HCT116 (cell line): ENCODE results near the gene CKLF. TPM values are rescaled to one million over a fixed set of nuclear protein-coding genes. Genes with fewer than 3 reads are reported as not detected.

Source experiments
- ATAC-seq: fragments of 200-7000 bp; cut with Tn5 transposase; 2 replicates; pipeline ENCODE4 v1.9.1; 2020; ENCODE audit warnings: mild to moderate bottlenecking, moderate library complexity
- BruUV-seq: library from RNA; stranded (reverse); fragments of 400-500 nt; replicated peaks from 2 replicates; lab custom pipeline; 2021; lab: Mats Ljungman, UMichigan
- CTCF ChIA-PET: fragments of 300-600 bp; sonication (Branson Sonifier 250); formaldehyde crosslinking; loops from one replicate; lab custom pipeline; 2021; ENCODE audit warnings: antibody characterized with exemption; lab: Charles Lee
- POLR2A ChIA-PET: fragments of 300-600, 350-600 bp; sonication (Branson Sonifier 250); formaldehyde crosslinking; loops from one replicate; lab custom pipeline; 2021; ENCODE audit warnings: antibody characterized with exemption; lab: Charles Lee
- RAD21 ChIA-PET, 2 experiments: fragments of 300-600 bp; sonication (Branson Sonifier 250); formaldehyde crosslinking; loops; one replicate each; lab custom pipeline; 2023; ENCODE audit warnings: low total read pairs in 2 of 2; ENCODE audit not compliant: uncharacterized antibody in 2 of 2, unreplicated experiment in 2 of 2, low non-redundant PET in 1 of 2; lab: Charles Lee
- DNase-seq: peaks from one replicate; pipeline ENCODE4 v3.0.0-alpha.2; 2010; ENCODE audit warnings: low read depth, low spot score
- H2AFZ ChIP-seq: fragments of 200-600 bp; shearing (Covaris generic), sonication (generic); 2 replicates; pipeline ENCODE4 v1.6.1; 2017; ENCODE audit warnings: low read depth, mixed run types, mixed read lengths, antibody characterized with exemption, low read length; ENCODE audit not compliant: poor library complexity, severe bottlenecking
- H3K27ac ChIP-seq: 2 replicates; pipeline ENCODE4 v1.5.1; 2012; ENCODE audit warnings: low read depth, low read length
- H3K27me3 ChIP-seq: fragments of 200-600 bp; sonication (generic); 2 replicates; pipeline ENCODE4 v1.6.1; 2016; ENCODE audit warnings: mixed run types, low read length, mixed read lengths; ENCODE audit not compliant: insufficient read depth
- H3K36me3 ChIP-seq, 2 experiments: fragments of 200-500 bp in 1 of 2; fragments of 200-600 bp in 1 of 2; sonication (Bioruptor generic) in 1 of 2; sonication (generic) in 1 of 2; 2 replicates each; pipeline versions ENCODE4 v1.5.1 to v1.6.1; 2014 to 2016; ENCODE audit warnings: low read length in 2 of 2, inconsistent platforms in 1 of 2, mixed read lengths in 1 of 2, mixed run types in 1 of 2; ENCODE audit not compliant: insufficient read depth in 2 of 2, control insufficient read depth in 1 of 2
- H3K4me1 ChIP-seq, 2 experiments: fragments of 200-600 bp in 1 of 2; sonication (generic) in 1 of 2; 2 replicates each; pipeline versions ENCODE4 v1.5.1 to v1.6.1; 2012 to 2017; ENCODE audit warnings: low read length in 2 of 2, inconsistent platforms in 1 of 2, mild to moderate bottlenecking in 1 of 2, mixed read lengths in 1 of 2, mixed run types in 1 of 2, moderate library complexity in 1 of 2; ENCODE audit not compliant: insufficient read depth in 2 of 2, control insufficient read depth in 1 of 2
- H3K4me2 ChIP-seq: fragments of 200-600 bp; sonication (generic); 2 replicates; pipeline ENCODE4 v1.6.1; 2017; ENCODE audit warnings: mixed run types, low read length, mixed read lengths
- H3K4me3 ChIP-seq, 2 experiments: fragments of 200-600 bp in 1 of 2; sonication (generic) in 1 of 2; replicated peaks in 1 of 2; 2 replicates each; pipeline ENCODE4 v1.5.1; 2011 to 2016; ENCODE audit warnings: low read length in 2 of 2, control low read depth in 1 of 2, low read depth in 1 of 2, mild to moderate bottlenecking in 1 of 2, mixed read lengths in 1 of 2, mixed run types in 1 of 2
- H3K79me2 ChIP-seq: fragments of 200-600 bp; sonication (generic); 2 replicates; pipeline ENCODE4 v1.6.1; 2017; ENCODE audit warnings: mild to moderate bottlenecking, mixed run types, low read length, moderate library complexity, mixed read lengths; ENCODE audit not compliant: insufficient read depth
- H3K9ac ChIP-seq: fragments of 200-600 bp; sonication (generic); 2 replicates; pipeline ENCODE4 v1.6.1; 2016; ENCODE audit warnings: low read length, mixed read lengths
- H3K9me2 ChIP-seq: fragments of 200-600 bp; sonication (generic), shearing (Covaris generic); 2 replicates; pipeline ENCODE4 v1.6.1; 2017; ENCODE audit warnings: mixed run types, mild to moderate bottlenecking, moderate library complexity; ENCODE audit not compliant: insufficient read depth
- H3K9me3 ChIP-seq, 2 experiments: fragments of 200-500 bp in 1 of 2; fragments of 200-600 bp in 1 of 2; sonication (Bioruptor generic) in 1 of 2; sonication (generic) in 1 of 2; 2 replicates each; pipeline ENCODE4 v1.6.1; 2014 to 2017; ENCODE audit warnings: low read length in 2 of 2, mixed read lengths in 2 of 2, inconsistent platforms in 1 of 2, low read depth in 1 of 2, mild to moderate bottlenecking in 1 of 2, mixed run types in 1 of 2, moderate library complexity in 1 of 2; ENCODE audit not compliant: control insufficient read depth in 1 of 2, insufficient read depth in 1 of 2
- H4K20me1 ChIP-seq: fragments of 200-600 bp; sonication (generic), shearing (Covaris generic); 2 replicates; pipeline ENCODE4 v1.6.1; 2017; ENCODE audit warnings: mixed run types, mild to moderate bottlenecking, moderate library complexity; ENCODE audit not compliant: insufficient read depth
- CBX3 ChIP-seq: IDR thresholded peaks from 2 replicates; pipeline ENCODE4 v1.6.1; 2012; ENCODE audit warnings: low read depth
- EZH2 ChIP-seq: fragments of 200-600 bp; sonication (generic); IDR thresholded peaks from 2 replicates; pipeline ENCODE4 v1.6.1; 2017; ENCODE audit warnings: antibody characterized with exemption, mixed run types
- EZH2phosphoT487 ChIP-seq: fragments of 200-600 bp; IDR thresholded peaks from 2 replicates; pipeline ENCODE4 v1.6.1; 2018; ENCODE audit warnings: antibody characterized with exemption, borderline replicate concordance
- SIN3A ChIP-seq: IDR thresholded peaks from 2 replicates; pipeline ENCODE4 v1.6.1; 2012; ENCODE audit warnings: low read depth
- TCF7L2 ChIP-seq: IDR thresholded peaks from 2 replicates; pipeline ENCODE4 v1.7.0; 2011; ENCODE audit warnings: borderline replicate concordance, inconsistent platforms; ENCODE audit not compliant: insufficient read depth, insufficient read length; ENCODE audit errors: extremely low read depth
- ZFX ChIP-seq: fragments of 450-650 bp; IDR thresholded peaks from 2 replicates; pipeline ENCODE4 v1.6.1; 2017
- ZNF274 ChIP-seq: fragments of 200-500 bp; sonication (Bioruptor generic); IDR thresholded peaks from 2 replicates; pipeline ENCODE4 v1.6.1; 2014; ENCODE audit warnings: mild to moderate bottlenecking, low read depth, low read length, inconsistent platforms
- intact Hi-C: fragments of 100-400 bp; cut with micrococcal nuclease; formaldehyde crosslinking; loops from 2 replicates; pipeline ENCODE4 v1.10.0; 2022
- total RNA-seq: library from RNA; stranded (reverse); gene quantifications from one replicate; pipeline ENCODE4 v1.2.1, GENCODE V29; 2021; ENCODE audit not compliant: unreplicated experiment
- TF ChIP-seq, protein P1 (sequence below): IDR thresholded peaks from 2 replicates; pipeline ENCODE4 v1.6.1; 2012
- TF ChIP-seq, protein P2 (sequence below): IDR thresholded peaks from 2 replicates; pipeline ENCODE4 v1.6.1; 2012
- TF ChIP-seq, protein P3 (sequence below): IDR thresholded peaks from 2 replicates; pipeline ENCODE4 v1.6.1; 2011; ENCODE audit warnings: mild to moderate bottlenecking, low read length, moderate library complexity; ENCODE audit not compliant: insufficient replicate concordance; ENCODE audit errors: extremely low read depth
- TF ChIP-seq, protein P4 (sequence below): IDR thresholded peaks from 2 replicates; pipeline ENCODE4 v1.6.1; 2012; ENCODE audit warnings: low read depth

Gene CKLF
- total RNA-seq, 1 experiment from 2014 or later: 38.6 TPM

DNA sequence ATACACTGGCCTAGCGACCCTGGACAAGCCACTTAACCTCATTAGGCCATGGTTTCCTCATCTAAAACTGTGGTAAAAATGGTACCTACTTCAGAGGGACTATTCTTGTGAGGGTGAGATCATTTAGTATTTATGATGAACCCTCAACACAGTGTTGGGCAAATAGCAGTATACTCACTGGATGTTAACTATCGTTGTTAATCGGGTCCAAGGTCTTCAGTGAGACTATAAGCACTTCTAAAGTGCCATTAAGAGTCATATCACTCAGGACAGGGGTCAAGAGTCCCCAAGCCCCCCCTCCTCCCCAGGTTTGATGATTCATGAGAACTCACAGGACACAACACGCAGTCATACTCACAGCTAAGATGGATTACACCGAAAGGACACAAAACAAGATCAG is 13.5 kb upstream of the CKLF start:
- TF ChIP-seq SIN3A (no peak), TCF7L2 (no peak), EZH2phosphoT487 (no peak), CBX3 (no peak), ZNF274 (no peak)
- TF ChIP-seq, protein P1, sequence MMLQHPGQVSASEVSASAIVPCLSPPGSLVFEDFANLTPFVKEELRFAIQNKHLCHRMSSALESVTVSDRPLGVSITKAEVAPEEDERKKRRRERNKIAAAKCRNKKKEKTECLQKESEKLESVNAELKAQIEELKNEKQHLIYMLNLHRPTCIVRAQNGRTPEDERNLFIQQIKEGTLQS: no peak
- TF ChIP-seq, protein P2, sequence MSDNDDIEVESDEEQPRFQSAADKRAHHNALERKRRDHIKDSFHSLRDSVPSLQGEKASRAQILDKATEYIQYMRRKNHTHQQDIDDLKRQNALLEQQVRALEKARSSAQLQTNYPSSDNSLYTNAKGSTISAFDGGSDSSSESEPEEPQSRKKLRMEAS: no peak
- no peaks in the 10 kb centered on the region for H3K27me3 ChIP-seq
- H3K4me3 ChIP-seq: no peak overlapping the region
- no peaks in the 10 kb centered on the region for H3K9me2 ChIP-seq
- POLR2A ChIA-PET: no interaction called here
- no peaks in the 10 kb centered on the region; a peak in 1 of 4 replicates for H3K36me3 ChIP-seq
- RAD21 ChIA-PET: no interaction called here
- no peaks in the 10 kb centered on the region for H3K4me1 ChIP-seq
- no peak overlapping the region for H3K4me2 ChIP-seq
- no peak overlapping the region for H3K27ac ChIP-seq
- no peaks in the 10 kb centered on the region for H3K79me2 ChIP-seq
- intact Hi-C loops: no loop called here
- CTCF ChIA-PET: interaction anchor here (0.7 kb wide), 1 partner anchor 17 kb away, joined by 3 read pairs; no protein-coding TSS in a partner anchor
- H3K9me3 ChIP-seq: no peaks in the 10 kb centered on the region
- no peak overlapping the region for H2AFZ ChIP-seq
- H4K20me1 ChIP-seq: no peaks in the 10 kb centered on the region
- H3K9ac ChIP-seq: no peak overlapping the region
- DNase-seq (no peak), ATAC-seq (no peak)
- no TSS peak for BruUV-seq

DNA sequence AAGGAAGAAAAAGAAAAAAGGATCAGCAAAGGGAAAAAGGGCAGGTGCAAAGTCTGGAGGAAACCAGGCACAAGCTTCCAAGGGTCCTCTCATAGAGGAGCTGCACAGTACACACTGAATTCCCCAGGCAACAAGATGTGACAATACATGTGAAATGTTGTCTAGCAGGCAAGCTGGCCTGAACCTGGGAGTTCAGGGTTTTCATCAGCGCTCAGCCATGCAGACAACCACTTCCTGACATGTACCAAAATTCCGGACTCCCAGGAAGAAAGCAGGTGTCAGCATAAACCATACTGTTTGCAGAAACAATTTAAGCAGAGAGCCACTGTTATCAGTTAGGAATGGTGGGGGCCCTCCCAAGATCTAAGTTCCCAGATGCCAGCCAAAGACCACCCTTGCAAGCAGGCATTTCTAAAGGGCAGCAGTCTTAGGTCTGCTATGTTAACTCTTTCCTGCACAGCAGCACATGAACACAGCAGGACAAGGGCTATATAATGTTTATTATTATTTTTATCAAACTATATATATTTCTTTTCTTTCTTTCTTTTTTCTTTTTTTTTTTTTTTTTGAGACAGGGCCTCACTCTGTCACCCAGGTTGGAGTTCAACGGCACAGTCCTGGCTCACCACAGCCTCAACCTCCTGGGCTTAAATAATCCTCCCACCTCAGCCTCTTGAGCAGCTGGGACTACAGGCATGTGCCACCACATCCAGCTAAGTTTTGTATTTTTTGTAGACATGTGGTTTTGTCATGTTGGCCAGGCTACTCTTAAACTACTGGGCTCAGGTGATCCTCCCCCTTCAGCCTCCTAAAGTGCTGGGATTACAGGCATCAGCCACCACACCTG is 12.5 kb upstream of the CKLF start:
- no TSS peak for BruUV-seq
- no peak overlapping the region for H3K9ac ChIP-seq
- DNase-seq: no peak
- no peaks in the 10 kb centered on the region for H3K9me2 ChIP-seq
- RAD21 ChIA-PET: no interaction called here
- H3K27me3 ChIP-seq: no peaks in the 10 kb centered on the region
- CTCF ChIA-PET: interaction anchor here (0.7 kb wide), 1 partner anchor 18 kb away, joined by 3 read pairs; no protein-coding TSS in a partner anchor
- no peak overlapping the region for H3K4me2 ChIP-seq
- intact Hi-C loops: no loop called here
- POLR2A ChIA-PET: no interaction called here
- no peaks in the 10 kb centered on the region for H3K79me2 ChIP-seq
- no peaks in the 10 kb centered on the region for H4K20me1 ChIP-seq
- no peaks in the 10 kb centered on the region for H3K4me1 ChIP-seq
- no peaks in the 10 kb centered on the region for H3K9me3 ChIP-seq
- no peak overlapping the region for H2AFZ ChIP-seq
- H3K27ac ChIP-seq: no peak overlapping the region
- no peak for ATAC-seq
- H3K4me3 ChIP-seq: no peak overlapping the region
- H3K36me3 ChIP-seq: no peaks in the 10 kb centered on the region; a peak in 1 of 4 replicates
- TF ChIP-seq, protein P3, sequence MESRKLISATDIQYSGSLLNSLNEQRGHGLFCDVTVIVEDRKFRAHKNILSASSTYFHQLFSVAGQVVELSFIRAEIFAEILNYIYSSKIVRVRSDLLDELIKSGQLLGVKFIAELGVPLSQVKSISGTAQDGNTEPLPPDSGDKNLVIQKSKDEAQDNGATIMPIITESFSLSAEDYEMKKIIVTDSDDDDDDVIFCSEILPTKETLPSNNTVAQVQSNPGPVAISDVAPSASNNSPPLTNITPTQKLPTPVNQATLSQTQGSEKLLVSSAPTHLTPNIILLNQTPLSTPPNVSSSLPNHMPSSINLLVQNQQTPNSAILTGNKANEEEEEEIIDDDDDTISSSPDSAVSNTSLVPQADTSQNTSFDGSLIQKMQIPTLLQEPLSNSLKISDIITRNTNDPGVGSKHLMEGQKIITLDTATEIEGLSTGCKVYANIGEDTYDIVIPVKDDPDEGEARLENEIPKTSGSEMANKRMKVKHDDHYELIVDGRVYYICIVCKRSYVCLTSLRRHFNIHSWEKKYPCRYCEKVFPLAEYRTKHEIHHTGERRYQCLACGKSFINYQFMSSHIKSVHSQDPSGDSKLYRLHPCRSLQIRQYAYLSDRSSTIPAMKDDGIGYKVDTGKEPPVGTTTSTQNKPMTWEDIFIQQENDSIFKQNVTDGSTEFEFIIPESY: no peak
- TF ChIP-seq, protein P4, sequence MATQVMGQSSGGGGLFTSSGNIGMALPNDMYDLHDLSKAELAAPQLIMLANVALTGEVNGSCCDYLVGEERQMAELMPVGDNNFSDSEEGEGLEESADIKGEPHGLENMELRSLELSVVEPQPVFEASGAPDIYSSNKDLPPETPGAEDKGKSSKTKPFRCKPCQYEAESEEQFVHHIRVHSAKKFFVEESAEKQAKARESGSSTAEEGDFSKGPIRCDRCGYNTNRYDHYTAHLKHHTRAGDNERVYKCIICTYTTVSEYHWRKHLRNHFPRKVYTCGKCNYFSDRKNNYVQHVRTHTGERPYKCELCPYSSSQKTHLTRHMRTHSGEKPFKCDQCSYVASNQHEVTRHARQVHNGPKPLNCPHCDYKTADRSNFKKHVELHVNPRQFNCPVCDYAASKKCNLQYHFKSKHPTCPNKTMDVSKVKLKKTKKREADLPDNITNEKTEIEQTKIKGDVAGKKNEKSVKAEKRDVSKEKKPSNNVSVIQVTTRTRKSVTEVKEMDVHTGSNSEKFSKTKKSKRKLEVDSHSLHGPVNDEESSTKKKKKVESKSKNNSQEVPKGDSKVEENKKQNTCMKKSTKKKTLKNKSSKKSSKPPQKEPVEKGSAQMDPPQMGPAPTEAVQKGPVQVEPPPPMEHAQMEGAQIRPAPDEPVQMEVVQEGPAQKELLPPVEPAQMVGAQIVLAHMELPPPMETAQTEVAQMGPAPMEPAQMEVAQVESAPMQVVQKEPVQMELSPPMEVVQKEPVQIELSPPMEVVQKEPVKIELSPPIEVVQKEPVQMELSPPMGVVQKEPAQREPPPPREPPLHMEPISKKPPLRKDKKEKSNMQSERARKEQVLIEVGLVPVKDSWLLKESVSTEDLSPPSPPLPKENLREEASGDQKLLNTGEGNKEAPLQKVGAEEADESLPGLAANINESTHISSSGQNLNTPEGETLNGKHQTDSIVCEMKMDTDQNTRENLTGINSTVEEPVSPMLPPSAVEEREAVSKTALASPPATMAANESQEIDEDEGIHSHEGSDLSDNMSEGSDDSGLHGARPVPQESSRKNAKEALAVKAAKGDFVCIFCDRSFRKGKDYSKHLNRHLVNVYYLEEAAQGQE: no peak
- TF ChIP-seq SIN3A (no peak), EZH2phosphoT487 (no peak), ZNF274 (no peak), EZH2 (no peak), TCF7L2 (no peak), ZFX (no peak)
- TF ChIP-seq, protein P1: no peak
